H1 (cell line): ENCODE data around the gene RHD.
"Not testable (repeated sequence)": the region's sequence is repeated elsewhere in the genome, so short reads cannot be mapped to it uniquely, and the experiment has no call there.

Experiments
- EZH2 ChIP-seq: fragments of 200-600 bp; sonication (generic); IDR thresholded peaks from 2 replicates; pipeline ENCODE4 v1.7.1; 2012; ENCODE audit warnings: low read depth, mild to moderate bottlenecking, moderate library complexity, low read length, inconsistent platforms; ENCODE audit not compliant: severe bottlenecking
- POLR2A ChIP-seq, 2 experiments: IDR thresholded peaks; 1 replicate in 1 of 2; 2 replicates in 1 of 2; pipeline ENCODE4 v1.6.1; 2011; ENCODE audit warnings: low read depth in 2 of 2, low read length in 2 of 2, mild to moderate bottlenecking in 2 of 2; ENCODE audit errors: control extremely low read depth in 1 of 2
- POLR2AphosphoS5 ChIP-seq: IDR thresholded peaks from 2 replicates; pipeline ENCODE4 v1.6.1; 2011; ENCODE audit warnings: low read depth, low read length
- USF2 ChIP-seq: IDR thresholded peaks from 2 replicates; pipeline ENCODE4 v1.6.1; 2011; ENCODE audit warnings: low read length, improper control_type of control experiment

GRCh38 chr1:25329950-25330349 lies 57.6 kb downstream of the RHD start:
- TF ChIP-seq EZH2; USF2; POLR2AphosphoS5; POLR2A (IDR thresholded peaks at IDR 0.05; ENCODE audit: control extremely low read depth in 1 of 2, low read depth in 2 of 2, low read length in 2 of 2): not testable (repeated sequence)
